DLD1 (cell line): ENCODE data around the gene SGMS2.
"Not testable (repeated sequence)": the region's sequence is repeated elsewhere in the genome, so short reads cannot be mapped to it uniquely, and the experiment has no call there.

ENCODE experiments used
- in situ Hi-C: cut with HindIII; loops from 2 replicates; pipeline ENCODE4 v1.10.0; 2017; ENCODE audit warnings: low sequenced_read_pairs

Gene SGMS2

DNA sequence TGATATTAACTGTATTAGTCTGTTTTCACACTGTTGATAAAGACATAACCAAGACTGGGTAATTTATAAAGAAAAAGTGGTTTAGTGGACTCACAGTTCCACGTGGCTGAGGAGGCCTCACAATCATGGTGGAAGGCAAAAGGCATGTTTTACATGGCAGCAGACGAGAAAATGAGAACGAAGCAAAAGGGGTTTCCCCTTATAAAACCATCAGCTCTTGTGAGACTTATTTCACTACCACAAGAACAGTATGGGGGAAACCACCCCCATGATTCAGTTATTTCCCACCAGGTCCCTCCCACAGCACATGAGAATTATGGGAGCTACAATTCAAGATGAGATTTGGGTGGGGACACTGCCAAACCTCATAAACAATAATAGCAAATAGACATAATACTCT lies 80.3 kb downstream of the SGMS2 start:
- in situ Hi-C loops: not testable (repeated sequence)

DNA sequence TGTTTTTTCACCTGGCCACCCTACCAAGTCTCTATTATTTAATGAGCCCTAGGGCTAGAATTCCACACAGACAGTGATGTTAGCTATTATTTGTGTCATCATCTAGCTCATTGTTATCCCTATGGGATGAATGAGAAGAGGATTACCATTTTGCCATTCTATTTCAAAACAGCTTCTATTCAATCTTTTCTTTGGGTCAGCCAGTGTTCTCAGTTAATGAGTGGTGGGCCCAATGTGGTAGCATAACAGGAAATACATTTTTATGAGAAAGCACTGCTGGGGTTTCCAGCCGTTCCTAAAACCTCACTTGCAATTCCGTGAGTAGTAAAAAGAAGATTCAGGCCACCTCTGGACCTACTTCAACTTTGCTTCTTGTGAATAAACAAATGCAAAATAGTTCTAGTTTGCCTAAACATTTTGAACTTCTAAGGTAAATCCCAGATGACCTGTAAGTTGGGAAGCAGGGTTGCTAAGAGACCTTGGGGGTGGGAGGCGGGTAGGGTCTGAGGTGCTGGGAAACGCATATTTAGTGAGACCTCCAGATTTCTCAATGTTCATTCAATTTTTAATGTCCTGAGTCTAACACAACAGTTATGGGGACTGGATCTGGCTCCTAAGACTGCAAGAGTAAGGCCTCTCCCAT lies 81.8 kb downstream of the SGMS2 start:
- in situ Hi-C loops: no loop called here

DNA sequence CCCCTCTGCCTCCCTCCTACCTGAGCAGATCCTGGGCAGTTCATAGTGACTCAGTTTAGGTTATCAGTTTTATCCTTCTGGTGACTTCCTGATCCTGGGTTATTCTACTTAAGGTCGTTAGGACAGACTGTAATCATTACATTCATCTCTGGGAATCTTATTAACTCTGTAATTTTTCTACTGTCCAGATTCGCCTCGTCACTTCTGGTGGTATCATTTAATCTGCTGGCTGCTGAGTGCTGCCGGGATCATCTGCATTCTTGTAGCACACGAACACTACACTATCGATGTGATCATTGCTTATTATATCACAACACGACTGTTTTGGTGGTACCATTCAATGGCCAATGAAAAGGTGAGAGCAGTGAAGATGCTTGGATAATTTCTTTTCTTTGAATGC lies 83.6 kb downstream of the SGMS2 start:
- in situ Hi-C loops: no loop called here

DNA sequence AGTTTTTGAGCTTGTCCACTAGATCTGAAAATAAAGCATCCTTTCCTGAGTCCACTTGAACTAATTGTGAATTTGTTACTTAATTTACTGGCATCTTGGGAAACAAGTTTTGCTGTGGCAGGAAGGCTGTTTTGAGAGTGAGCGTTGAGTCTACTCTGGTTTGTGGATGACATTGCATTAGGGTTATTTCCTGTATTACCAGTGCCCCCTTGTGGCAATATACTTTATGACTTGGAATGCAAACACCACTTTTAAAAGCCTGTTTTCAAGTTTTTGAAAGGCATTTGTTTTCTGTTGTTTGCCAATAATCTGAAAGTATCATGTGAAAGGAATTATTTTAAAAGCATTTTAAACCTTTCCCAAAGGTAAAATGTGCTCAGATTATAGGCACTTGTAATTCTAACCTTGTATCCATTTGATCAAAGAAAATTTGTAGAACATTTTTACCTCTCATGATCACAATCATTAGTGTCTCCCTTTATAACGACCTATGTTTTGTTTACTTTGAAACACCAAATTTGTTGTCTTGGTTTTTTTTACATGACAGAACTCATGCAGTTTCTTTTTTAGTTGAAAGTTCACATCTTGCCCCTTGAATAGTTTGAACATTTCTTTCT lies 88.7 kb downstream of the SGMS2 start:
- in situ Hi-C loops: no loop called here

DNA sequence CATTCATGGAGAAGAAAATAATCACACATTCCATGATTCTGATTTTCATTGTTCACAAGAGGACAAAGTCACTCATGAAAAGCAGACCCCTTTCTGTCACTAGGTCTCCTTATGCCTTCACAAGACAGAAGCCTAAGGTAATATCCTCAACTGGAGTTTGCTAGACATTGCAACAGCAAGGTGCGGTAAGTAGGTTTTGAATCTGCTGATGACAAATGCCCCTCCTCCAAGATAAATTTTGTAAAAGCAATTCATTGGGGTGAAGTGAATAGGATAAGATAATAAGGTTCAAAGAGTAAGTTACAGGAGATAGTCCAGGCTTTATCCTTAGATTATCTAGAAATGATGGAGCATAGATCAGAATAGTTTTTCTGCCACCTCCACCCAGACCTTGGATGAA lies 90.5 kb downstream of the SGMS2 start:
- in situ Hi-C loops: no loop called here

DNA sequence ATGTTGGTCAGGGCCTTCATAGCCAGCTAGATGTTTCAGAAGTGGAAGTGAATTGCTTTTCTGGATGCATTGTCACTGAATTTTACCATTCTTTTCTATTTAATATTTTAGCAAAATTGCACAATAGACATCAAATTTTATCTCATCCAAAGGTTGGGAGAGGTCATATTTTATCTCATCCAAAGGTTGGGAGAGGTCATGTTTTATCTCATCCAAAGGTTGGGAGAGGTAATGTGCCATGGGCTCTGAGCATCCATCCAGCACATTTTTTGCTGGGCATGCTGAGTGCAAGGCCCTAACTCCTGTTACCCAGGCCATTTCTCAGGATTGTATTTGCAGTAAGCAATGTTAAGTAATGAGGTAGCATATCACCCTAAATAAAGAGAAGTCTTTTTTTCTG lies 91.9 kb downstream of the SGMS2 start:
- in situ Hi-C loops: no loop called here

DNA sequence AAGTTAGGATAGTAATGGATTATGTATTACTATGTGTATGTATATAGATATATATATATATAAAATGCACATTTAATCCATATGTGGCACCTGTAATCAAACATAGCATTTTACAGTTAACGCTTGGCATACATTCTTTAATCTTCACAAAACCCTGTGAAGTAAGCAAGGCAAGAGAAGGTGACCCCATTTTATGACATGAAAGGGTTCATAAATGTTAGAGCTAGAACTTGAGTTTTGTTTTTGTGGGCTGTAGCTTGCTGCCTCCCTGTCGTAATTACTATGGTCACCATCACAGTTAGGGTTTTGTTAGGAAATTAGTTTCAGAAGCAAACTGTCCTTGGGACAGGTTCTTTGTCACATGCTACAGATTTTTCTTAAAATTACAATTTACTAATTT lies 92.8 kb downstream of the SGMS2 start:
- in situ Hi-C loops: no loop called here

DNA sequence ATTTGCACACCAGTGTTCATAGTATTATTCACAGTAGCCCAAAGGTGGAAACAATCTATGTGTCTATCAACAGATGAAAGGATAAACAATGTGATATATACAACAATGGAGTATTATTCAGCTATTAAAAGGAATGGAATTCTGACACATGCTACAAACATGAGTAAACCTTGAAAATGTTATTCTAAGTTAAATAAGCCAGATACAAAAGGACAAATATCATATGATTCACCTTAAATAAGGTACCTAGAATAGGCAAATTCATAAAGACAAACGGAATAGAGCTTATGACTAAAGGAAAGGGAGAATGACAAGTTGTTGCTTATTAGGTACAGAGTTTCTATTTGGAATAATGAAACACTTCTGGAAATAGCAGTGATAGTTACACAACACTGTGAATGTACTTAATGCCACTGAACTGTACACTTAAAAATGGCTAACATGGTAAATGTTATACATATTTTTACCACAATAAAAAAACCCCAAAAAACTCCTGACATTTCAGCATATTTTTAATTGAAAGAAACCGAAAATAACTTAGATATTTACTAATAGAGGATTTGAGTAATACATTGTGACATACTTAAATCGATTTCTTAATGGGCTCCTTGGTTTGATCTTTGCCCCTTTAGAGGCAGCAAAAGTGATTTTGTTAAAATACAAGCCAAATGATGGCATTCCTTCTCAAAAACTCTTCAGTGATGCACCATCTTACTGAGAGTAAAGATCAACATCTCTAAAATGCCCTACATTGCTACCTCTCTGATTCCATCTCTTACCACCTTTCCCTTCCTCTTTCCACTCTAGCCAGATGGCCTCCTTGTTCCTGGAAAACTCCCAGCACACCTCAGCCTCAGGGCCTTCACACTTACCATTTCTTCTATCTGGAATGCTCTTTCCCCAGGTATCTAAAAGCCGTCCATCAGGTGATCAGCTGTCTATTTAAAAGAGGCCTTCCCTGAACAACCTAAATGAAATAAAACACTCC lies 98.0 kb downstream of the SGMS2 start:
- in situ Hi-C loops: no loop called here

DNA sequence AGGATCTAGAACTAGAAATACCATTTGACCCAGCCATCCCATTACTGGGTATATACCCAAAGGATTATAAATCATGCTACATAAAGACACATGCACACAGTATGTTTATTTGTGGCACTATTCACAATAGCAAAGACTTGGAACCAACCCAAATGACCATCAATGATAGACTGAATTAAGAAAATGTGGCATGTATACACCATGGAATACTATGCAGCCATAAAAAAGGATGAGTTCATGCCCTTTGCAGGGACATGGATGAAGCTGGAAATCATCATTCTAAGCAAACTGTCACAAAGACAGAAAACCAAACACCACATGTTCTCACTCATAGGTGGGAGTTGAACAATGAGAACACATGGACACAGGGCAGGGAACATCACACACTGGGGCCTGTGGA lies 101.0 kb downstream of the SGMS2 start:
- in situ Hi-C loops: not testable (repeated sequence)

DNA sequence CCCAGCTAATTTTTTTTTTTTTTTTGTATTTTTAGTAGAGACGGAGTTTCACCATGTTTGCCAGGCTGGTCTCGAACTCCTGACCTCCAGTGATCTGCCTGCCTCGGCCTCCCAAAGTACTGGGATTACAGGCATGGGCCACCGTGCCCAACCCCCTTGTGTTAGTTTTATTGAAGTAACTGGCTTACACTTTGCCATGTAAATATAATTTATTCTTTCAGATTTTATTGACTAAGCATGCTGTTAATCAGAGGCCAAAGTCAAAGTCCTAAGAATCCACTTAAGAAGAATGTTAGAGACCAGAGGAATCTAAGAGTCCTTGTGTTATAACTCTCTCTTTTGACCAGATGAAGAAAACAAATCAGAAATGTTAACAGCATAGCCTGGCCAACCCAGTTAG lies 102.1 kb downstream of the SGMS2 start:
- in situ Hi-C loops: not testable (repeated sequence)

DNA sequence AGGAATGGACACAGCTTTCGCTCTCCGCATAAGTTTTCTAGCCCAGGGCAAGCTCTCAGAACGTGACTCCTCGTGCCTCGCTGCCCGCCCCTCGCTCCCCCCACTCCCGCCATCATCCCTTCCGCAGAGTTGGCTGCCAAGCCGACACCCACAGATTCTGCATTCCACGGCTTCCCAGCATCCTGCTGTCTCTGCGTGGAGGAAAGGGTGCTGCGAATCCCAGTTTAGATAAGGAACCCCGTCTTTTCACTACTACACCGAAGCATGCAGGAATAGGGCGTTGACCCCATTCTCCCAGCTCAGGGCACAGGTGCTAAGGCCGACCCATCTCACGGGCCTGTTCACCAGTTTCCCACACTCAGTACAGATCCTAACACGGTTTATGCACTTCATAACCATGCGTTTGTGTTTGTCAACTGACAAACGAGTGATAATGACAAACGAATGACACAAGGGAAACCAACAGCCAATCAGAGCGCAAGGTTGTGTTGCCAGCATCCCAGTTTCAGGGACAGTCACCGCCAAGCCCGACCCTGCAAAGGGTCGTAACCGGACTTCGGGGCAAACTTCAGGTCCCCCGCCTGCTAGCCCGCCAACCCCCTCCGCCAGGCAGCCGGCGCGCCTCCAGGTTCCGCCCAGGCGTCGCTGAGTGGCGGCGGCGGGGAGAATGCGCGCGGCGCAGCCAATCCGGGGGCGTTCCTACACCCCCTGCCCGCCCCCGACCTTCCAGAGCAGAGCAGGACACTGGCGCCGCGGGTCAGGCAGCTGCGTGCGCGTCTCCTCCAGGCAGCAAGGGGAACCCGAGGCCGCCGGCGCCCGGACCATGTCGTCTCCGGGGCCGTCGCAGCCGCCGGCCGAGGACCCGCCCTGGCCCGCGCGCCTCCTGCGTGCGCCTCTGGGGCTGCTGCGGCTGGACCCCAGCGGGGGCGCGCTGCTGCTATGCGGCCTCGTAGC lies 106.4 kb downstream of the SGMS2 start, which contains the start of gene CYP2U1:
CYP2U1 (plus strand) TSS at position 729 of the 954 bp plus-strand sequence; CDS start at position 824, 95 bp downstream.
- in situ Hi-C loops: no loop called here

DNA sequence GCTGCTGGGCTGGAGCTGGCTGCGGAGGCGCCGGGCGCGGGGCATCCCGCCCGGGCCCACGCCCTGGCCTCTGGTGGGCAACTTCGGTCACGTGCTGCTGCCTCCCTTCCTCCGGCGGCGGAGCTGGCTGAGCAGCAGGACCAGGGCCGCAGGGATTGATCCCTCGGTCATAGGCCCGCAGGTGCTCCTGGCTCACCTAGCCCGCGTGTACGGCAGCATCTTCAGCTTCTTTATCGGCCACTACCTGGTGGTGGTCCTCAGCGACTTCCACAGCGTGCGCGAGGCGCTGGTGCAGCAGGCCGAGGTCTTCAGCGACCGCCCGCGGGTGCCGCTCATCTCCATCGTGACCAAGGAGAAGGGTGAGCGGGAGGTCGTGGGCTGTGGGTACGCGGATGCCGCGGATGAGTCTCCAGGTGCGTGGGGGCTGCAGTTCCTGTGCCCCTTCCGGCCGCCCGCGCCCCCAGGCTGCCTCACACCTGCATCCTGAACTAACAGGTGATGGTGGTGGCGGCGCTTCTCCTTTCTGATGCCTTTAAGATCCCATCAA lies 107.1 kb downstream of the SGMS2 start:
- in situ Hi-C loops: no loop called here

DNA sequence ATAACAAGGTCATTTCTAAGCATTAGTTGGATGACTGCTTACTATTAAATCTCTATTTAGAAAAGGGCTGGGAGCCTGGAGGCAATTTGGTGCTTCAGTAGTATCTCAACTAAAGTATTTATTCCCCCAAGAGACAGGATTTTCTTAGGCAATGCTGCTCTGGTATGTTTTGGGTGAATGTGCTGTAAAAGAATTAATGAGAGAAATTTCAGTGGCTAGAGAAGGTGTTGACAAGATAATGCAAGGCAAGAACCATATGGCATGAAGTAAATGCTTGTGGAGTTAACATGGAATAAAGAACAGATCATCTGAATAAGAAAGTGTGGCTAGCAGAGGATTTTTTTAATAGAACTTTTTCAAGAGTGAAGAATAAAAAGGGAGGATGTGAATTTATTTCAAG lies 110.5 kb downstream of the SGMS2 start:
- in situ Hi-C loops: no loop called here

DNA sequence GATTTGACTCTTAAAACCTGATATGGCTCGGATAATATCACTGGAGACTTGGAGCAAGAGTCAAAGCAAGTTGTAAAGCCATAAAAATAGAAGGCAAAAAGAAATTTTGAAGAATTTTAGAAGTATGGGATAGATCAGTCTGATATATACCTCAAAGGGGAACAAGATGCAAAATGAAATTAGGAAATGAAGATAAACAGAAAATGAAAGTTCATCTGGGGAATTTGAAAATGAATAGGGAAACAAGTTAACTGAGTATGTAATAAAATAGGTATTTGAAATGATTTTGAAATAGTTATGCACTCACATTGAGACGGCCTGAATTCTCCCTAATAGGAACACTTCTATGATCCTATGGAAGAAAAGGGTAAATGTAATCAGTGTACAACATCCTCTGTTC lies 112.3 kb downstream of the SGMS2 start:
- in situ Hi-C loops: no loop called here

DNA sequence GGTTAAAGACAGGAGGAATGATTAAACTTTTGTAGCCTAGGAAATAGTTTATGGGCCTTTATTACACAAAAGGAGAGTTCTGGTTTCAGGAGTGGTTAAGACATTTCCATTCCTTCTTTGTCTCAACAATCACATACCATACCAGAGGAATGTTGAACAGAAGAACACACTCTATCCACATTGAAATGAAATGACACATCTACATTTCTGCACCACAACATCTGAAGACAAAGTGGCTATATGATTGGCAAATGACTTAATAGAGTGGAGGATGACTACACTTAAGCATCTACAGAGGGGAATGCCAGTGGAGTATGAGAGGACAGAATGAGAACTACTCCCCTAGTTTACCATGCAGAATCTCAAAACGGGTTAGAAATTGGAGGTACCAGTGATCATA lies 114.6 kb downstream of the SGMS2 start:
- in situ Hi-C loops: no loop called here

DNA sequence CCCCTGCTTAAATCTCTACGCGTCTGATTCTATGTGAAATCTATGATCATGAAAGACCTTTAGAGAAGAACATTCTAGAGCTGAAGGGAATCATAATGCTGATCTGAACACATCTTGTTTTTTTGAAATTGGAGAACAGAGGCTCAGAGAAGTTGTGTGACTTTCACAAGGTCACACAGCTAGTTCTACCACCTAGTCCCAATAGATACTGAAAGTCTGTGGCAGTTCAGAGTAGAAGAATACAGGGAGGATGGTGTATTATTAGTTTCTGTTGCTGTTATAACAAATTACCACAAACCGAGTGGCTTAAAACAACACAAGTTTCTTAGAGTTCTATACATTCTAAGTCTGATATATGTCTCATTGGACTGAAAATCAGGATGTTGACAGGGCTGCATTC lies 121.1 kb downstream of the SGMS2 start:
- in situ Hi-C loops: no loop called here

DNA sequence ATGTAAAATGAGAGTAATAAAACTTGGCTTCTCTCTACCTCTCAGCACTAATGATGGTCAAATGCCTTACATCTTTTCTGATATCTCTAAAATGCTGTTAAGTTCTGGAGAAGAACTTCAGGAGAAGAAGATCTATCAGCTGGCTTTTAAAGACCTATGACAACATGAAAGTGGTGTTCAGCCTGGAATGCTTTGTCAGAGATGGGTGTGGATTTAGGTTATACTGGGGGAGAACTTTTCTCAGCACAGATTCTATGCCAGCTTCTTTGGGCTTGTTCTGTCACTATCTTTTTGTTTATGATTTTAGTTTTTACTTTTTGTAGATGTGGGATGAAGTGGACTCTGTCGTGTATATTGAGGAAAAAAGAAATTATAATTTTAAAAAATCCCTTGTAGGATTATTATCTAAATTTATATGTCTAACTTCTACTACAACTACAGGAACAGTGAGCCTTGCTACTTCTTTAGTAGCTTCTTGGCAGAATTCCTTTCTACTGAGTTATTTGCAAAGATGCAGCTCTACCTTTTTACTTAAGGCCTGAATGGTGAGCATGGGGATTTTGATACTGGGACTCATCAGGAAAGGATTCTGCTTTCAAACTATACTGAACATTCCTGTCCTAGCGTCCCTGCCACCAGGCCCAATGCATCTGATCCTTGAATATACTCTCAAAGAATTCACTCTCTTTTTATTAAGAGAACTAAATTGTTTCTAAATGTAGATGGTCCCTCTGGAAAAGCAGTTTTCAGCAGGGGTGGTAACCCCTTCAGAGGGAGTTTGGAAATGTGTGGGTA lies 126.2 kb downstream of the SGMS2 start:
- in situ Hi-C loops: no loop called here

DNA sequence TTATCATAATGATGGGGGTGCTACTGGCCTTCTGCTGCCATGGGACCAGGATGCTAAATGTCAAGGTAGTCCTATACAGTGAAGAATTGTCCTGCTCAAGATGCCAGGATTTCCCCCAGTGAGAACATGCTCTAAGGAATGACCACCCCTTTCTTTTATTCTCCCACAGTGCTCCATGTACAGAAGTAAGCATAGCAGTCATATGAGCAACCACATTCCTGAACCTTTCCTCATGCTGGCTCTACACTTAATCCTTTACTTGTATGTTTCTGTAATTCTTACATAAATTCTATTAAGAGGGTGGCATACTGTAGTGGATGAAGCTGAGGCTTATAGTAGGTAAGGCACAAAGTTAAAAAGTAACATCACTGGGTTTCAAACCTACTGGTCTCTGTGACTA lies 126.8 kb downstream of the SGMS2 start:
- in situ Hi-C loops: no loop called here

DNA sequence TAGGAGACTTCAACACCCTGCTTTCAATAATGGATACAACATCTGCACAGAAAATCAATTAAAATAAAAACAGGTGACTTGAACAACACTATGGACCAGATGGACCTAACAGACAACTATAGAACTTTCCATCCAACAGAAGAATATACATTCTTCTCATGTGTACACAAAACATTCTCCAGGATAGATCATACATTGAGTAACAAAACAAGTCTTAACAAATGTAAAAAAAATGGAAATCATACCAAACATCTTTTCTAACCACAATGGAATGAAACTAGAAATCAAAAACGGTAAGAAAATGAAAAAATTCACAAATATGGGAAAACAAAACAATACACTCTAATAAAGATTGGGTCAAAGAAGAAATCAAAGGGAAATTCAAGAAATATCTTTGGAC lies 131.3 kb downstream of the SGMS2 start:
- in situ Hi-C loops: no loop called here
